NB4 (cell line): ENCODE measurements around the gene NFIA.

ENCODE experiments used
- MYC ChIP-seq: IDR thresholded peaks from 2 replicates; pipeline ENCODE4 v1.6.1; 2011; ENCODE audit warnings: low read depth, low read length
- TF ChIP-seq, protein P1 (sequence below): IDR thresholded peaks from one replicate; pipeline ENCODE4 v1.5.1; 2012; ENCODE audit warnings: low read depth, low read length

DNA sequence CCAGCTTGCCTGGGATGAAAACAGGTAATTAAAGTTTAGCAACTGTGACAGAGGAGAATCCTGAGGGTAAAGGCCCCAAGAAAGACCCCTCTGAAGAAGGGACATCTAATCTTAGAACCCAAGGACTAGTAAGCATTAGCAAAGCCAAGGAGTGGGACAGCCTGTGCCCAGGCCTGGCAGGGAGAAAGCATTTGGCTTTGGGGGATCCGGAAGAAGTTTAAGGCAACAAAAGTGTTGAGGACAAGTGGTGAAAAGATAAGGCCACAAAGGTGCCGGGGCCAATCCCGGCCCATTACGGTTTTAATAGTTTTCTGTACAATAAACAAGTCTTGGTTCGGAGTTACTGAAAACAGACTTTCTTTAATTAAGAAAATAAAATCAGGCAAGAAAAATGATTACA is 367.0 kb downstream of the NFIA start:
- TF ChIP-seq, protein P1, sequence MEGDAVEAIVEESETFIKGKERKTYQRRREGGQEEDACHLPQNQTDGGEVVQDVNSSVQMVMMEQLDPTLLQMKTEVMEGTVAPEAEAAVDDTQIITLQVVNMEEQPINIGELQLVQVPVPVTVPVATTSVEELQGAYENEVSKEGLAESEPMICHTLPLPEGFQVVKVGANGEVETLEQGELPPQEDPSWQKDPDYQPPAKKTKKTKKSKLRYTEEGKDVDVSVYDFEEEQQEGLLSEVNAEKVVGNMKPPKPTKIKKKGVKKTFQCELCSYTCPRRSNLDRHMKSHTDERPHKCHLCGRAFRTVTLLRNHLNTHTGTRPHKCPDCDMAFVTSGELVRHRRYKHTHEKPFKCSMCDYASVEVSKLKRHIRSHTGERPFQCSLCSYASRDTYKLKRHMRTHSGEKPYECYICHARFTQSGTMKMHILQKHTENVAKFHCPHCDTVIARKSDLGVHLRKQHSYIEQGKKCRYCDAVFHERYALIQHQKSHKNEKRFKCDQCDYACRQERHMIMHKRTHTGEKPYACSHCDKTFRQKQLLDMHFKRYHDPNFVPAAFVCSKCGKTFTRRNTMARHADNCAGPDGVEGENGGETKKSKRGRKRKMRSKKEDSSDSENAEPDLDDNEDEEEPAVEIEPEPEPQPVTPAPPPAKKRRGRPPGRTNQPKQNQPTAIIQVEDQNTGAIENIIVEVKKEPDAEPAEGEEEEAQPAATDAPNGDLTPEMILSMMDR, result no peak
- TF ChIP-seq MYC, result no peak
